CD4-positive, alpha-beta T cell treated with Interleukin-17A for 4 hours (primary cell): ENCODE data around the gene SLC44A1.

Source experiments
- DNase-seq: peaks from one replicate; pipeline ENCODE4 v3.0.0-alpha.2; 2020; ENCODE audit warnings: mixed read lengths

Gene SLC44A1

GRCh38 chr9:105344283-105344682 lies 99.8 kb downstream of the SLC44A1 start:
- no peak for DNase-seq

- no peak for DNase-seq
These were observed 101.2 kb downstream of the SLC44A1 start for GRCh38 chr9:105345626-105346025.

- no peak for DNase-seq
These were observed 101.8 kb downstream of the SLC44A1 start for GRCh38 chr9:105346273-105346672.

- DNase-seq = no peak
These were observed 110.0 kb downstream of the SLC44A1 start for GRCh38 chr9:105354448-105354847.

- DNase-seq = no peak
These were observed 111.3 kb downstream of the SLC44A1 start for GRCh38 chr9:105355781-105356180.

GRCh38 chr9:105357937-105358336 lies 113.5 kb downstream of the SLC44A1 start:
- no peak for DNase-seq

- DNase-seq = no peak
These were observed 115.4 kb downstream of the SLC44A1 start for GRCh38 chr9:105359892-105360291.

GRCh38 chr9:105360344-105360743 lies 115.9 kb downstream of the SLC44A1 start:
- no peak for DNase-seq

GRCh38 chr9:105361873-105362272 lies 117.4 kb downstream of the SLC44A1 start:
- DNase-seq = no peak

GRCh38 chr9:105362470-105362869 lies 118.0 kb downstream of the SLC44A1 start:
- DNase-seq = no peak

- DNase-seq = no peak
These were observed 119.4 kb downstream of the SLC44A1 start for GRCh38 chr9:105363837-105364236.

GRCh38 chr9:105369911-105370310 lies 125.5 kb downstream of the SLC44A1 start:
- DNase-seq = no peak

- no peak for DNase-seq
These were observed 129.3 kb downstream of the SLC44A1 start for GRCh38 chr9:105373723-105374122.

GRCh38 chr9:105375323-105375722 lies 130.9 kb downstream of the SLC44A1 start:
- DNase-seq = no peak

GRCh38 chr9:105376893-105377292 lies 132.4 kb downstream of the SLC44A1 start:
- no peak for DNase-seq

GRCh38 chr9:105385381-105385985 lies 141.0 kb downstream of the SLC44A1 start:
- peak; percentile 38 for DNase-seq

- no peak for DNase-seq
These were observed 145.3 kb downstream of the SLC44A1 start for GRCh38 chr9:105389796-105390195.

- no peak for DNase-seq
These were observed 146.4 kb downstream of the SLC44A1 start for GRCh38 chr9:105390871-105391270.

- no peak for DNase-seq
These were observed 146.8 kb downstream of the SLC44A1 start for GRCh38 chr9:105391288-105391687.

- DNase-seq = no peak
These were observed 148.1 kb downstream of the SLC44A1 start for GRCh38 chr9:105392531-105392930.

- no peak for DNase-seq
These were observed 149.3 kb downstream of the SLC44A1 start for GRCh38 chr9:105393576-105394344.

GRCh38 chr9:105396441-105396840 lies 152.0 kb downstream of the SLC44A1 start:
- DNase-seq = no peak

- DNase-seq = no peak
These were observed 152.4 kb downstream of the SLC44A1 start for GRCh38 chr9:105396901-105397300.

- no peak for DNase-seq
These were observed 154.7 kb downstream of the SLC44A1 start for GRCh38 chr9:105399117-105399516.

GRCh38 chr9:105401651-105402050 lies 157.2 kb downstream of the SLC44A1 start:
- no peak for DNase-seq
